Activated CD4-positive, alpha-beta T cell treated with anti-CD3 and anti-CD28 coated beads for 1 hour (primary cell): ENCODE results near the gene PCDHB15.
"Not testable (repeated sequence)": the region's sequence is repeated elsewhere in the genome, so short reads cannot be mapped to it uniquely, and the experiment has no call there.

ENCODE experiments used
- DNase-seq: peaks from one replicate; pipeline ENCODE4 v3.0.0-alpha.2; 2020

PCDHB15 gene

GRCh38 chr5:141245250-141245717 lies at the start of gene PCDHB15:
TSS of gene PCDHB15 (plus strand) at chr5:141245395. CDS start at chr5:141245579, 184 bp downstream.
- no peak for DNase-seq

DNA sequence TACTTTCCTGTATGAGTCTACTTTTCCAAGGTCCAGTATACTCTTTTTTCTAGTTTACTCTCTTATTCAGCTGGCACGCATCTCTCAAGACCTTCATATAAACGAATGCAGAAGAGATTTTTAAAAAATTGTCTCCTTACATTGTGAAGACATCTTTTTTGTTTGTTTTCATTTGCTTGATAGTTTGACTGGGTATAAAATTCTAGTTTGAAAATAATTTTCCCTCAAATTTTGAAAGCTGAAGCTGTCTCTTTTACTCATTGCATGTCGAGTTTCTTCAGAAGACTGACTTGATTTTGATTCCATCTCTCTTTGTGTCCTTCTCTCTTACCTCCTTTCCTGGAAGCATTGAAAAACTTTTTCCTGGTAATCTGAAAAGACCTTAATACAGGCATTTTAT lies 48.8 kb upstream of the PCDHB15 start:
- no peak for DNase-seq

GRCh38 chr5:141199359-141200235 lies 45.6 kb upstream of the PCDHB15 start, which contains the start of gene PCDHB11:
TSS of gene PCDHB11 (plus strand) at chr5:141199627. CDS start at chr5:141199775, 148 bp downstream.
- no peak for DNase-seq

- DNase-seq, result not testable (repeated sequence)
These were observed 44.1 kb upstream of the PCDHB15 start for GRCh38 chr5:141201126-141201525.

DNA sequence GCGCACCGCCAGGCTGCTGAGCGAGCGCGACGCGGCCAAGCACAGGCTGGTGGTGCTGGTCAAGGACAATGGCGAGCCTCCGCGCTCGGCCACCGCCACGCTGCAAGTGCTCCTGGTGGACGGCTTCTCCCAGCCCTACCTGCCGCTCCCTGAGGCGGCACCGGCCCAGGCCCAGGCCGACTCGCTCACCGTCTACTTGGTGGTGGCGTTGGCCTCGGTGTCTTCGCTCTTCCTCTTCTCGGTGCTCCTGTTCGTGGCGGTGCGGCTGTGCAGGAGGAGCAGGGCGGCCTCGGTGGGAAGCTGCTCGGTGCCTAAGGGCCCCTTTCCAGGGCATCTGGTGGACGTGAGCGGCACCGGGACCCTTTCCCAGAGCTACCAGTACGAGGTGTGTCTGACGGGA lies 43.5 kb upstream of the PCDHB15 start:
- DNase-seq, result not testable (repeated sequence)

DNA sequence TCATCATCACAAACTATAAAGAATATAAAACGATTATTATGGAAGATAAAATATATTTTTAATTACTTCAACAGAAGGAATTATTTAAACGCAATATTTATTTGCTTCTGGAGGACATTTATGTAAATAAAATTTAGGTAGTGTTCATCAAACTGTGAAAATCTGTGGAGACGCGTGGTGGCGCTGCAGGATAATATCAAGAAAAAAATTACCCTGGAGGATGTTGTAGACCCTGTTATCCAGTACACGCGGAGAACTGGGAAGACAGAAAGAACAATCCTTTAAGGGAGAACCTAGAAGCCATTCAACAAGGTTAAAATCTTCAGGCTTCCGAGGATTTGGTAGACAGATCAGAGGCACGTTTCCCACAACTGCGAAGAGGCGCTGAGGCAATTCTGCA lies 36.7 kb upstream of the PCDHB15 start, which contains the start of gene PCDHB12:
PCDHB12 (plus strand) TSS at position 242 of the 400 bp plus-strand sequence. CDS start 189 bp downstream, outside the sequence.
- DNase-seq, result no peak

DNA sequence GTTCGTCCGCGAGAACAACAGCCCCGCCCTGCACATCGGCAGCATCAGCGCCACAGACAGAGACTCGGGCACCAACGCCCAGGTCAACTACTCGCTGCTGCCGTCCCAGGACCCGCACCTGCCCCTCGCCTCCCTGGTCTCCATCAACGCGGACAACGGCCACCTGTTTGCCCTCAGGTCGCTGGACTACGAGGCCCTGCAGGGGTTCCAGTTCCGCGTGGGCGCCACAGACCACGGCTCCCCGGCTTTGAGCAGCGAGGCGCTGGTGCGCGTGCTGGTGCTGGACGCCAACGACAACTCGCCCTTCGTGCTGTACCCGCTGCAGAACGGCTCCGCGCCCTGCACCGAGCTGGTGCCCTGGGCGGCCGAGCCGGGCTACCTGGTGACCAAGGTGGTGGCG lies 34.9 kb upstream of the PCDHB15 start:
- not testable (repeated sequence) for DNase-seq

DNA sequence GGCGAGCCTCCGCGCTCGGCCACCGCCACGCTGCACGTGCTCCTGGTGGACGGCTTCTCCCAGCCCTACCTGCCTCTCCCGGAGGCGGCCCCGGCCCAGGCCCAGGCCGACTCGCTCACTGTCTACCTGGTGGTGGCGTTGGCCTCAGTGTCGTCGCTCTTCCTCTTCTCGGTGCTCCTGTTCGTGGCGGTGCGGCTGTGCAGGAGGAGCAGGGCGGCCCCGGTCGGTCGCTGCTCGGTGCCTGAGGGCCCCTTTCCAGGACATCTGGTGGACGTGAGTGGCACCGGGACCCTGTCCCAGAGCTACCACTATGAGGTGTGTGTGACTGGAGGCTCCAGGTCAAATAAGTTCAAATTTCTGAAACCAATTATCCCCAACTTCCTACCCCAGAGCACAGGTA lies 34.3 kb upstream of the PCDHB15 start:
- DNase-seq, result not testable (repeated sequence)

DNA sequence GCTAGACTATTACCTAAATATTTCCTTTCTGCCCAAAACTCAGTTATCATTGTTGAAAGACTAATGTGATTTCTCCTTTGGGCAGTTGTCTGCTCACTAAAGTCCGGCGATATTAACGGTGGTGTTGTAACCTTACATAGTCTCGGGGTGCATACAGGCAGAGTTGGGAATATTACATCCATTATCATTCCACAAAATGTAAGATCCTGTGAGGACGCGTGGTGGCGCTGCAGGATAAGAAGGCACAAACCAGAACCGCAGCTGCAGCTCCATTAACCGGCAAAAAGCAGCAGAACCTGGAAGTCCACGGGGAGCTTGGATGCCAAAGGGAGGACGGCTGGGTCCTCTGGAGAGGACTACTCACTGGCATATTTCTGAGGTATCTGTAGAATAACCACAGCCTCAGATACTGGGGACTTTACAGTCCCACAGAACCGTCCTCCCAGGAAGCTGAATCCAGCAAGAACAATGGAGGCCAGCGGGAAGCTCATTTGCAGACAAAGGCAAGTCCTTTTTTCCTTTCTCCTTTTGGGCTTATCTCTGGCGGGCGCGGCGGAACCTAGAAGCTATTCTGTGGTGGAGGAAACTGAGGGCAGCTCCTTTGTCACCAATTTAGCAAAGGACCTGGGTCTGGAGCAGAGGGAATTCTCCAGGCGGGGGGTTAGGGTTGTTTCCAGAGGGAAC lies 31.4 kb upstream of the PCDHB15 start, which contains the start of gene PCDHB13:
PCDHB13 (plus strand) TSS at position 264 of the 684 bp plus-strand sequence; CDS start at position 469, 205 bp downstream.
- DNase-seq, result not testable (repeated sequence)

GRCh38 chr5:141214583-141214982 lies 30.6 kb upstream of the PCDHB15 start:
- DNase-seq, result not testable (repeated sequence)

DNA sequence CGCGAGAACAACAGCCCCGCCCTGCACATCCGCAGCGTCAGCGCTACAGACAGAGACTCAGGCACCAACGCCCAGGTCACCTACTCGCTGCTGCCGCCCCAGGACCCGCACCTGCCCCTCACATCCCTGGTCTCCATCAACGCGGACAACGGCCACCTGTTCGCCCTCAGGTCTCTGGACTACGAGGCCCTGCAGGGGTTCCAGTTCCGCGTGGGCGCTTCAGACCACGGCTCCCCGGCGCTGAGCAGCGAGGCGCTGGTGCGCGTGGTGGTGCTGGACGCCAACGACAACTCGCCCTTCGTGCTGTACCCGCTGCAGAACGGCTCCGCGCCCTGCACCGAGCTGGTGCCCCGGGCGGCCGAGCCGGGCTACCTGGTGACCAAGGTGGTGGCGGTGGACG lies 29.7 kb upstream of the PCDHB15 start:
- not testable (repeated sequence) for DNase-seq

- not testable (repeated sequence) for DNase-seq
These were observed 29.2 kb upstream of the PCDHB15 start for GRCh38 chr5:141216035-141216434.

DNA sequence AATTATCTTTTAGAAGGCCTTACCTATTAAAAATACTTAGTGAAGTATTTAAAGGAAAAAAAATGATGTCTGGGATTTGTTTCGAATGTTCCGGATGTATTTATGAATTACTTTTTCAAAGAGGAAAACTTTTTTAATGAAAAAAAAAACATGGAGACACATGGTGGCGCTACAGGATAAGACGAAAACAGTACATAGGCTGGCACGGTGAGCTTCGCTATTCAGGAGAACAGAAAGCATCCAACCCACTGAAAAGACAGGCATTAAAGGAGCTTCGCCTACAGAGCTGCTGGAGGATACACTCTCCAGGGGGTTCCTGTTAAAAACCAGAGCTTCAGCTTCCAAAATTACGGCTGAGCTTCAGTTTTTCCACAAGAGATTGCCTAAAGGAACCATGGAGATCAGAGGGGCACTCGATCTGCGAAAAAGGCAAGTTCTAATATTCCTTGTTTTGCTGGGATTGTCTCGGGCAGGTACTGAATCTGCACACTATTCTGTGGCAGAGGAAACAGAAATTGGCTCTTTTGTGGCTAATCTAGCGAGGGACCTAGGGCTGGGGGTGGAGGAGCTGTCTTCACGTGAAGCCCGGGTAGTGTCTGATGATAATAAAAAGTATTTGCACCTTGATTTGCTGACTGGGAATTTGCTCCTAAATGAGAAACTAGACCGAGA lies 21.9 kb upstream of the PCDHB15 start, which contains the start of gene PCDHB14:
PCDHB14 (plus strand) TSS at position 232 of the 672 bp plus-strand sequence; CDS start at position 395, 163 bp downstream.
- DNase-seq, result no peak

DNA sequence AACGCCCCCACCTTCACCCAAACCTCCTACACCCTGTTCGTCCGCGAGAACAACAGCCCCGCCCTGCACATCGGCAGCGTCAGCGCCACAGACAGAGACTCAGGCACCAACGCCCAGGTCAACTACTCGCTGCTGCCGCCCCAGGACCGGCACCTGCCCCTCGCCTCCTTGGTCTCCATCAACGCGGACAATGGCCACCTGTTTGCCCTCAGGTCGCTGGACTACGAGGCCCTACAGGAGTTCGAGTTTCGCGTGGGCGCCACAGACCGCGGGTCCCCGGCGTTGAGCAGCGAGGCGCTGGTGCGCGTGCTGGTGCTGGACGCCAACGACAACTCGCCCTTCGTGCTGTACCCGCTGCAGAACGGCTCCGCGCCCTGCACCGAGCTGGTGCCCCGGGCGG lies 20.4 kb upstream of the PCDHB15 start:
- DNase-seq, result not testable (repeated sequence)

DNA sequence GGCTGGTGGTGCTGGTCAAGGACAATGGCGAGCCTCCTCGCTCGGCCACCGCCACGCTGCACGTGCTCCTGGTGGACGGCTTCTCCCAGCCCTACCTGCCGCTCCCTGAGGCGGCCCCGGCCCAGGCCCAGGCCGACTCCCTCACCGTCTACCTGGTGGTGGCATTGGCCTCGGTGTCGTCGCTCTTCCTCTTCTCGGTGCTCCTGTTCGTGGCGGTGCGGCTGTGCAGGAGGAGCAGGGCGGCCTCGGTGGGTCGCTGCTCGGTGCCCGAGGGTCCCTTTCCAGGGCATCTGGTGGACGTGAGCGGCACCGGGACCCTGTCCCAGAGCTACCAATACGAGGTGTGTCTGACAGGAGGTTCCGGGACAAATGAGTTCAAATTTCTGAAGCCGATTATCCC lies 19.8 kb upstream of the PCDHB15 start:
- DNase-seq, result not testable (repeated sequence)

DNA sequence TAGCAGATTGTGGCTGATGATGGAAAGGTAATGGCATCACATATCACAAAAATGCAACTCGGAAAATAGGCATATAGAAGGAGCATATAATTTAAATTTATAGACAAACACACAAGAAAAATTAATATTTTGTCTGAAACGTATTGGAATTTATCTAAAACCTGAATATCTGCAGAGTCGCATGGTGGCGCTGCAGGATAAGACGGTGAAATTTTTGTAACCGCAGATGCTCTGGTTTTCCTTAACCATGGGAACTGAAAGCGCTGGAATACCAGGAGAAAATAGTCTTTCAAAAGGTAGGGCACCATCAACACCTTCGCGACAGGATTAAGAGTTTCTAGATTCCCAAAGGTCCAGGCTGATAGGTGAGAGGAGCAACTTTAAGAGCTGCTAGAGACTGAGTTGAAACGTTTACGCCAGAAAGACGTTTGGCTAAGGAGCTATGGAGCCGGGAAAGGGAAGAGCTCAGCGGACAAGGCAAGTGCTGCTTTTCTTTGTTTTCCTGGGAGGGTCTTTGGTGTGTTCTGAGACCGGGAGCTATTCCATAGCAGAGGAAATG lies 11.0 kb upstream of the PCDHB15 start:
- no peak for DNase-seq

DNA sequence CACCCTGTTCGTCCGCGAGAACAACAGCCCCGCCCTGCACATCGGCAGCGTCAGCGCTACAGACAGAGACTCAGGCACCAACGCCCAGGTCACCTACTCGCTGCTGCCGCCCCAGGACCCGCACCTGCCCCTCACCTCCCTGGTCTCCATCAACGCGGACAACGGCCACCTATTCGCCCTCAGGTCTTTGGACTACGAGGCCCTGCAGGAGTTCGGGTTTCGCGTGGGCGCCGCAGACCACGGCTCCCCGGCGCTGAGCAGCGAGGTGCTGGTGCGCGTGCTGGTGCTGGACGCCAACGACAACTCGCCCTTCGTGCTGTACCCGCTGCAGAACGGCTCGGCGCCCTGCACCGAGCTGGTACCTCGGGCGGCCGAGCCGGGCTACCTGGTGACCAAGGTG lies 9.3 kb upstream of the PCDHB15 start:
- not testable (repeated sequence) for DNase-seq

- no peak for DNase-seq
These were observed 8.5 kb upstream of the PCDHB15 start for GRCh38 chr5:141236516-141237313.

GRCh38 chr5:141241496-141241895 lies 3.7 kb upstream of the PCDHB15 start:
- DNase-seq, result no peak

DNA sequence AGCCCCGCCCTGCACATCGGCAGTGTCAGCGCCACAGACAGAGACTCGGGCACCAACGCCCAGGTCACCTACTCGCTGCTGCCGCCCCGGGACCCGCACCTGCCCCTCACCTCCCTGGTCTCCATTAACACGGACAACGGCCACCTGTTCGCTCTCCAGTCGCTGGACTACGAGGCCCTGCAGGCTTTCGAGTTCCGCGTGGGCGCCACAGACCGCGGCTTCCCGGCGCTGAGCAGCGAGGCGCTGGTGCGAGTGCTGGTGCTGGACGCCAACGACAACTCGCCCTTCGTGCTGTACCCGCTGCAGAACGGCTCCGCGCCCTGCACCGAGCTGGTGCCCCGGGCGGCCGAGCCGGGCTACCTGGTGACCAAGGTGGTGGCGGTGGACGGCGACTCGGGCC lies 1.8 kb downstream of the PCDHB15 start:
- not testable (repeated sequence) for DNase-seq

- DNase-seq, result not testable (repeated sequence)
These were observed 2.2 kb downstream of the PCDHB15 start for GRCh38 chr5:141247434-141247833.
